AG20443 (cell line): ENCODE data around the gene KLHL41.

Experiments used
- DNase-seq: peaks from one replicate; pipeline ENCODE4 v3.0.0; 2012; ENCODE audit warnings: low spot score, mixed read lengths

The KLHL41 gene

DNA sequence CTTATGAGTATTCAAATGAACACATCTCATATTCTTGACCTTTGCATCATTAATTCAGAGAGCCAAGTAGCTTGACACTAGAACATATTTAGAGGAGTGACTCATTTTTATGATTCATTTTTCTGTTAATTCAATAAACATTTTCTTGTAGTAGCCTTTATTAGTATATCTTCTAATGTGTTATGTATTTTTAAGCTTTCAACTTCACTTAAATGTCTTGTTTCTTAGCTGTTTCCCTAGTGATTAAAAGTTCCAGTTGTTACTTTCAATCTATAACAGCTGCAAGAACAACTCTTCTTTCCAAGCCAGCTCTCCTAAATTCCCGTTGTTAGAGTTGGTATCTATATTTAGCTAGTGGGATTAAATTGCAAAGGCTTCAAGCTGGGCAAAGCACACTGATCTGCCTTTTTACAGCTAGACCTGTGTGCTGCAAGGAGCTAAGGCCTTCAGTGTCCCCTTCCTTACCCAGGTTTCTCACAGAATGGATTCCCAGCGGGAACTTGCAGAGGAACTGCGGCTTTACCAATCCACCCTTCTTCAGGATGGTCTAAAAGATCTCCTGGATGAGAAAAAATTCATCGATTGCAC lies at the start of gene KLHL41:
KLHL41 (plus strand) TSS at position 405 of the 588 bp plus-strand sequence; CDS start at position 482, 77 bp downstream.
- DNase-seq, result peak; percentile 11

DNA sequence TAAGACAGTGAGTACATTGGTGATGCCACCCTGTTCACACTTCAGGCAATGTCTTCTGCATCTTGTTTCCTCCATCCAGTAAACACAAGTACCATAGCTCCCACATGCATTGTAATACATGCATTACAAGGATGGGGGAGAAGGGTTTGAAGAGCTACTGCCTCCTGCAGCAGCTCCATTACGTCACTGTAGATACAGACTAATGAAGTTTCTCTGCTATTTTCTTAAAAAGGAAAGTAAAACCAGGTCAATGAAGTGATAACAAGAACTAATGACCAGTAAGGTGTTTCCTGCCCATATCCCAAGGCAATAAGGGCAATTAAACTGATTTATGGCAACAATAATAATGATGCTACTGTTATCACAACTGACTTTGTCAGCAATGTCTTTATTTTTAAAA lies 48.4 kb upstream of the KLHL41 start:
- DNase-seq, result no peak

GRCh38 chr2:169462896-169463695 lies 46.4 kb upstream of the KLHL41 start:
- peak; percentile 52 for DNase-seq

- DNase-seq, result no peak
These were observed 45.0 kb upstream of the KLHL41 start for GRCh38 chr2:169464466-169464865.

DNA sequence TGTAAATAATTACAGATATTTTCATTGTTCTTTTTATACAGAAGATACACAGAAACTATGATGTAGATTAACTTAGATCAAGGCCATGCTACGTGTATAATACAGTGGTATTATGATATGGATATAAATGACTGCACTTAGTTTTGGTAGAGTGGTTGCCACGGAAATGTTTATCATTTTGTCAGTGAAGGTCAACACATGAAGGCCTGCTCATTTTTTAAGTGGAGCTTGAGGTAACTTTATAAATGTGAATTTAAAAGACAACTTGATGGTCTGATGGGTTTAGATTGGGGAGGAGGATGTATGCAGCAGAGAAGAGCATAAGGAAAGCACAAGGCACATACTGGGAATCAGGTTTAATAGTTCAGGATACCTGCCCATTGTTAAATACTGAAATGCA lies 44.6 kb upstream of the KLHL41 start:
- DNase-seq, result no peak

DNA sequence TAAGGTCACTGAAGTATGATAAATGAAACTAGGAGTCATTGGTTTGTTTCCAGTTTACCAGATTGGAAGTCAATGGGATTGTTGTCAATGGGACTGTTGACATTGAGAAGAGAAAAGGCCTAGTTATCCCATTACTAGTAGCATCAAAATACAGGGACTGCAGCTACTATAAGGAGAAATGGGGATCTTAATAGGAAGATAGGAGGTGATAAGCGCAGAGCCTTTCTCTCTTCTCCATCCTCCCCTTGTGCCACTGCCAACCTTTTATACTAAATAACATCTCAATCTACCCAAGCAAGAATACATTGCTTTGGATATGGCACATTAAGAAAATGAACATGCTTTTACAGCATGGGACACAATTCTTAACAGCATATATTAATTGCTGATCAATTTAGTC lies 40.7 kb upstream of the KLHL41 start:
- no peak for DNase-seq

- no peak for DNase-seq
These were observed 39.4 kb upstream of the KLHL41 start for GRCh38 chr2:169469952-169470572.

- DNase-seq, result no peak
These were observed 37.3 kb upstream of the KLHL41 start for GRCh38 chr2:169472249-169472648.

DNA sequence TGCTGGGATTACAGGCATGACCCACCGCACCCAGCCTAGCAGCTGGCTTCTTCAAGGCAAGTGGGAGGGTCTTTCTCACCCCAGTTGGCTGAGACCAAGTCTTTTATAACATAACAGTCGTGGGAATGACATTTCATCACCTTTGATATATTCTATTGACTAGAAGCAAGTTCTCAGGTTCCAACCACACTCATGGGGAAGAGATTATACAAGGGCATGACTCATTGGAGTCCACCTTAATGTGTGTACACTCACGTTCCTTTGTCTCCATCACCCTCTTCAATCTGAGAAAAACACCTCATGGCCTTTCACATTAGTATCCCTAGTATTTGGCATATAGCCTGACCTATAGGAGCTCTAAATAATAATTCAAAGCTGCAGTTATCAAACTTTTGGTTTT lies 33.0 kb upstream of the KLHL41 start:
- no peak for DNase-seq

DNA sequence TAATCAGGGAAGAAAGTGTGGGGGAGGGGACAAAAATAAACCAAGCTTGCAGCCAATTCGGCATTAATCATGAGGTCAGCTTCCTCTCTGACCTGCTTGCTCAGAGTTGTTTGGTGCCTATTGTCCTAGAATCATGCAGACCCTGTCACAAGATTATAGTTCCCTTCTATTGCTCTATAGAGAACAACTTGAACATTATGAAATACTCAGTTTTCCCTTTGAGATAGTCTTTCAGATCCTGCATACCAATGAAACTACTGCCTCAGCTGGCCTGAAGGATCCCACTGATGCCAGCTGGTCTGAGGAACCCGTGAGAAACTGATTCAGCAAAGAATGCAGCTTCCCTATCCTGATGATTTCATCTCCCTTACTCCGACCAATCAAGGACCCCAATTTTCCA lies 31.2 kb upstream of the KLHL41 start:
- peak; percentile 14 for DNase-seq

- no peak for DNase-seq
These were observed 30.7 kb upstream of the KLHL41 start for GRCh38 chr2:169478745-169479256.

- DNase-seq, result peak; percentile 94
These were observed 30.0 kb upstream of the KLHL41 start, which contains the start of gene BBS5 for GRCh38 chr2:169479257-169480078. Gene BBS5, plus strand, starts transcription at chr2:169479494. Its CDS starts 60 bp downstream, at chr2:169479554.

DNA sequence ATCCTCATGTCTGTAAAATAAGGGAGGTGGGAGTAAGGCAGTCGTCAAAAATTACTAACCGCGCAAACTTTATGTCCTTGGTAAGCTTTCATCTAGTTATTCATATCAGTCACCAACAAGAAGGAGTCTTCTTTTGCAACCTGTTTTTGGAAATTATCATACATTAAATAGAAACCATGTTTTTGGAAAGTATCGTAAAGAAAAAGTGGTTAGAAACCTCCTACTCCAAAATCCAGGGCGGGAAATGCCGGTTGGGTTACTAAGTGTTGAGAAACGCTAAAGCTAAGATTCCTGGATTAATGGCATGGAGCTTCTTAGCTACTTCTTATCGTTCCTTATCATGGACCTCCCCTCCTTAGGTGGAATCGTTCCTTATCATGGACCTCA lies 29.4 kb upstream of the KLHL41 start:
- DNase-seq, result peak; percentile 16

- DNase-seq, result no peak
These were observed 23.8 kb upstream of the KLHL41 start for GRCh38 chr2:169485650-169486138.

GRCh38 chr2:169486487-169486886 lies 23.0 kb upstream of the KLHL41 start:
- DNase-seq, result no peak

DNA sequence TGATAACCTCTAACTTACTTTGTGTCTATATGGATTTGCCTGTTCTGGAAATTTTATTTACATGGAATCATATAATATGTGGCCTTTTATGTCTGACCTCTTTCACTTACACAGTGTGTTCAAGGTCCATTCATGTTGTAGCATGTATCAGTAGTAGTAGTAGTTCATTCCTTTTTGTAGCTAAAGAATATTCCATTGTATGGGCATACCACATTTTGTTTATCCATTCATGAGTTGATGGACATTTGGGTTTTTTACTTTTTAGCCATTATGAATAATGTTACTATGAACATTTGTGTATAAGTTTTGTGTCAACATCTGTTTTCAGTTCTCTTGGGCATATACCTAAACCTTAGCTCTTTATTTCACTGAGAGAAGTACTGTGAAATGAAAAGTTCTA lies 18.7 kb upstream of the KLHL41 start:
- no peak for DNase-seq

- no peak for DNase-seq
These were observed 18.1 kb upstream of the KLHL41 start for GRCh38 chr2:169491378-169491777.

DNA sequence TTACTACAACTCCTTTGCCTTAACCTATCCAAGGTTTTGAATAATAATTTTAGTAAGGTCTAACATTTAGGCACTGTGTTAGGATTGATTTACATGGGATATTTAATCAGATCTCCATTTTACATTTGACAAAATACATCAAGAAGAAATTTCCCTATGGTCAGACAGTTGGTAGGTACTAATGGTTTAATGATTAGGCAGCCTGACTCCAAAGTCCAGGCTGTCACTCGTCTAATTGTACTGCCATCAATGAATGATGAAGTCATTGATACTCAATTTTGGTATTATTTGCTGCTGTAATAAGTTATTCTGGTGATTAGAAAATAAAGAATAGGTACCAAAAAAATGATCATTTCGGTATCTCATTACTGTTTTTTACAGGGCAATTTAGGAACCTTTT lies 16.1 kb upstream of the KLHL41 start:
- no peak for DNase-seq

DNA sequence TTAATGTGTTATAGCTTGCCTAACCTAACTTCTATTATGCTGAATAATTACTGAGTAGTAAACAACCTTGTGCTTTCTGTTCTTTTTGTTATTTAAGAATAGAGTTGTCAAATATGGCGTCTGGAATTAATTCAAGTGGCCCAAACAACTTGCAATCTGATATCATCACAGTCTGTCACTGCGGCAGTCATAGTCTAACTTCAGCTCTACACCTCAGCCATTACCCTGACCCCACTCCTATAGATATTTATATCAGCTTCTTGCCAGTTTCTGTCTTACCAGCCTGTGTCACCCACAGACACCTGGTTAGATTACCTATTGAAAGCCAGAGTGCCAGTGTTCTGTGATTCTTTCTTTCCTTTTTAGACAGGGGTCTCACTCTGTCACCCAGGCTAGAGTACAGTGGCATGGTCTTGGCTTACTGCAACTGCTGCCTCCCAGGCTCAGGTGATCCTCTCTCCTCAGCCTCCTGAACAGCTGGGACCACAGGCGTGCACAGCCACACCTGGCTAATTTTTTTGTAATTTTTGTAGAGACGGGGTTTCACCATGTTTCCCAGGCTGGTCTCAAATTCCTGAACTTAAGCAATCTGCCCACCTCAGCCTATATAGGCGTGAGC lies 14.1 kb upstream of the KLHL41 start:
- no peak for DNase-seq

DNA sequence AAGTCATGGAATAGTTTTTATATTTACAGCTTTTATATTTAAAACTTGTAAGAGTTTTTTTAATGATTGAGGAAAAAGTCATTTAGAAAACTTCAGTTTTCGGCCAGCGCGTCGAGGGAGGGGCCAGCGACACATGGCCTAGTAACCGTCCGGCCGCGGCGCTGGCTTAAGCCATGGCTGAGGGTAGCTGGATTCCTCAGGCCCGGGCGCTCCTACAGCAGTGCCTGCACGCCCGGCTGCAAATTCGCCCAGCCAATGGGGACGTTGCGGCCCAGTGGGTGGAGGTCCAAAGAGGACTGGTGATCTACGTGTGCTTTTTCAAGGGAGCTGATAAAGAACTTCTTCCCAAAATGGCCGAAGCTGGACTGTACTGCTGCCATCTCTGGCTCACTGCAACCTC lies 4.9 kb upstream of the KLHL41 start:
- no peak for DNase-seq

- DNase-seq, result no peak
These were observed 1.8 kb upstream of the KLHL41 start for GRCh38 chr2:169507698-169508097.
